ENCODE data around the gene ANKS1B. TPM values are rescaled to one million over a fixed set of nuclear protein-coding genes. Genes with fewer than 3 reads are reported as not detected.

The ANKS1B gene
- total and polyA plus RNA-seq, 7 donors, result 1.0 to 57.3 (median 30.1) TPM; not detected in 1

DNA sequence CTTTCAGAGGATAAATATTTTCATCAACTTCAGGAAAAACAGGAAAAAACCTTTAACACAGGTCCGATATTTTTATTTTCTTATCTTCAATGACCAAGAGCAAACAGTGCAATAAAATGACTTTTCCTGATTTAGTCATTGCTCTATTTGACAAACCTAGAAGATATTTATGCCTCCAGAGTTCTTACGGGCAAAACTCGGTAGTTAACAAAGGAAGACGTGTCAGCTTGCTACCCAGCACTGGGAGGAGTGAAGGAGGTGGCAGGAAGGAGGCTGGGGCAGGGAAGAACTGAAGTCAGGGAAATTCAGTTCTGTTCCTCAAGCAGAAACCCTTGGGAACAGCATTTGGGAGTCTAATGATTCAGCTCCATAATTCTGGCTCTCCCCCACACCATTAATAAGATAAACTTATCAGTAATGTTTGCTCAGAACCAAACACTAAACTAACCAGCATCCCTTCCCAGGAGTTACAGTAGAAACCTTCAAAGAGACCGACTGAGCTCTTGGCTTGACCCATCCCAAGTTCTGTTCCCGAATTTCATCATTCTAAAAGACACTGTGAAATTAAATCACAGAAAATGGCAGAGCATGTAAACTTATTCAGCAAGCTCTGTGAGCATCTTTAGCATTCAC lies 1176.4 kb downstream of the ANKS1B start:
- 24 to 46% methylated on average over 6 of the region's 6 CpGs for WGBS, 2 donors
- DNase-seq, result no peak
- H3K4me3 ChIP-seq, result no peak overlapping the region
- intact Hi-C loops (cut with DNase I), result no loop called here
- H3K4me1 ChIP-seq, result no peaks in the 10 kb centered on the region
- H3K27ac ChIP-seq, result no peak overlapping the region
- H3K27me3 ChIP-seq, result no peaks in the 10 kb centered on the region
- TF ChIP-seq POLR2AphosphoS5 (IDR thresholded peaks at IDR 0.05) (no peak), EP300 (IDR thresholded peaks at IDR 0.05) (no peak), POLR2A (IDR thresholded peaks at IDR 0.05) (no peak)
- TF ChIP-seq, protein P1, sequence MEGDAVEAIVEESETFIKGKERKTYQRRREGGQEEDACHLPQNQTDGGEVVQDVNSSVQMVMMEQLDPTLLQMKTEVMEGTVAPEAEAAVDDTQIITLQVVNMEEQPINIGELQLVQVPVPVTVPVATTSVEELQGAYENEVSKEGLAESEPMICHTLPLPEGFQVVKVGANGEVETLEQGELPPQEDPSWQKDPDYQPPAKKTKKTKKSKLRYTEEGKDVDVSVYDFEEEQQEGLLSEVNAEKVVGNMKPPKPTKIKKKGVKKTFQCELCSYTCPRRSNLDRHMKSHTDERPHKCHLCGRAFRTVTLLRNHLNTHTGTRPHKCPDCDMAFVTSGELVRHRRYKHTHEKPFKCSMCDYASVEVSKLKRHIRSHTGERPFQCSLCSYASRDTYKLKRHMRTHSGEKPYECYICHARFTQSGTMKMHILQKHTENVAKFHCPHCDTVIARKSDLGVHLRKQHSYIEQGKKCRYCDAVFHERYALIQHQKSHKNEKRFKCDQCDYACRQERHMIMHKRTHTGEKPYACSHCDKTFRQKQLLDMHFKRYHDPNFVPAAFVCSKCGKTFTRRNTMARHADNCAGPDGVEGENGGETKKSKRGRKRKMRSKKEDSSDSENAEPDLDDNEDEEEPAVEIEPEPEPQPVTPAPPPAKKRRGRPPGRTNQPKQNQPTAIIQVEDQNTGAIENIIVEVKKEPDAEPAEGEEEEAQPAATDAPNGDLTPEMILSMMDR (IDR thresholded peaks at IDR 0.05), result no peak
- no peaks in the 10 kb centered on the region for H3K9me3 ChIP-seq
- no peaks in the 10 kb centered on the region for H3K36me3 ChIP-seq

DNA sequence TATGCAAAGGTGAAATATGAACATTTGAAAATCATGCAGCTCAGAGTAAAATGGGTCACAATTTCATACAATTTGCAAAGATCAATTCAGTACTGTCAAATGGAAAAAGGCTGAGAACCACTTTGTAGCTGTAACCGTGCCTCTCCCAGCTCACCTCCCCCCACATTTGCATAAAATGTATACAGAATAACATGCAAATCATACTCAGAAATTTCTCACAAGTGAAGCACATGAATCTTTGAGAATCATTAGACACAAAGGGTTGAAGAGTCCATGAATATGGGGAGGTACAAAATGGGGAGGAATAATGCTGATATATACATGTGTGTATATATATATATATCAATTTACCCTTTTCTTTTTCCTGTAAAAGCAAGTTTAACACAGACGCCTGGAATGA lies 1177.5 kb downstream of the ANKS1B start:
- DNase-seq, result no peak
- H3K4me1 ChIP-seq, result no peaks in the 10 kb centered on the region

DNA sequence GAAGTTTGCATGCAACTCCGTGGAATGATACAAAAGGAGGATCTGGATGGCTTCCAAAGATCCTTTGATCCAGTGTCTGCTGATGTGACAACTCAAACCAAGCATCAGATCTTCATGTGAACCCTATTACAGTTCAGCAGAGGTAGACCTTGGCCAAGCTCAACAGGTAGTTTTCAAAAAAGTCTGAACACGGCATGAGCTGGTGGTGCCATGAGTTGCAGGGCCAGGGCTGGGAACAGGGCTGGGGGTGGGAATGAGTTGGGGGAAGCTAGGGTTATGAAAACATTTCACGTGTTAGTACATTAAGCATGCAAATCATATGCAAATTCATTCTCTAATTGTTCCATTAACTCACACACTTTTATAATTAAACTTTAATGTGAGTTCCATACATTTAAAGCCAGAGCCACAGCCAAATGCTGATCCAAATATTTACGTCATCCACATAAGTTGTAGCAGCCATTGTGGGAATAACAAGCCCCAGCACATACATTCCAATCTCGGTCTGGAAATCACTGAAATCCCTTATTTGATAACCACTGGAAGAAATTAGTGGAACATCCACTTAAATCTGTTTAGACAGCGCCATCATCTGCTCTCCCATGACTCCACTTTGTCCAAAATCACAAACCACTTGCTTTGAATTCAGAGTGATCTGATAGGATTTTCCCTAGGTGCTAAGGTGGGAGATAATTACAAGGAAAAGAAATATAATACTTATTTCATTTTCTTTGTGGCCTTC lies 1181.1 kb downstream of the ANKS1B start:
- intact Hi-C loops (cut with DNase I), result no loop called here
- DNase-seq, result no peak
- Histone ChIP-seq H3K4me3 (no peak overlapping the region), H3K4me1 (no peaks in the 10 kb centered on the region), H3K36me3 (no peaks in the 10 kb centered on the region), H3K27me3 (no peaks in the 10 kb centered on the region), H3K9me3 (no peaks in the 10 kb centered on the region), H3K27ac (no peak overlapping the region)
- TF ChIP-seq EP300 (IDR thresholded peaks at IDR 0.05) (no peak), POLR2AphosphoS5 (IDR thresholded peaks at IDR 0.05) (no peak), POLR2A (IDR thresholded peaks at IDR 0.05) (no peak)
- TF ChIP-seq, protein P1 (IDR thresholded peaks at IDR 0.05), result no peak
- 63 to 78% methylated on average over 6 of the region's 6 CpGs for WGBS, 2 donors

More for the DNA sequence above, 1177.5 kb downstream of the ANKS1B start:
- TF ChIP-seq EP300 (IDR thresholded peaks at IDR 0.05) (no peak), POLR2A (IDR thresholded peaks at IDR 0.05) (no peak), POLR2AphosphoS5 (IDR thresholded peaks at IDR 0.05) (no peak)
- TF ChIP-seq, protein P1 (IDR thresholded peaks at IDR 0.05), result no peak
- WGBS, 2 donors, result 39 to 50% methylated on average over 2 of the region's 2 CpGs
- Histone ChIP-seq H3K36me3 (no peaks in the 10 kb centered on the region), H3K27ac (no peak overlapping the region), H3K4me3 (no peak overlapping the region), H3K27me3 (no peaks in the 10 kb centered on the region), H3K9me3 (no peaks in the 10 kb centered on the region)
- intact Hi-C loops (cut with DNase I), result no loop called here

DNA sequence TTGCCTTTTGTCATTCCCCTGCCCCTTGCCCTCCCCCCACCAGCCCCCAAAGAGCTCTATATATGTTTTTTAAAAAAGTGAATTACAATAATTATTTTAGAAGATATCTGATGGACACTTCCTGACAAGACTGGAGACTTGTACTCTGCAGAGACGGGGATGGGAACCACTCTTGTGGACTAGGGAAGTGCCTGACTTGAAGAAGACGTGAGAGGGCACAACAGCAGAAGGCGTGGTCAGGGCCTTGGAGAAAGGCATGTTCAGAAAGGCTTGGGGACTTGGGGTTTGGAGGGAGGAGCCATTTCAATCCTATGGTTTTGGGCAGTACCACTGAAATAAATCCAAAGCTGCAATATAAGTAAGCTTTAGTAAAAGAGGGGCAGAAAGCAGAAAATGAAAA lies 1184.9 kb downstream of the ANKS1B start:
- TF ChIP-seq, protein P1 (IDR thresholded peaks at IDR 0.05), result no peak
- TF ChIP-seq POLR2AphosphoS5 (IDR thresholded peaks at IDR 0.05) (no peak), EP300 (IDR thresholded peaks at IDR 0.05) (no peak), POLR2A (IDR thresholded peaks at IDR 0.05) (no peak)
- DNase-seq, result no peak
- 51 to 67% methylated on average over 3 of the region's 3 CpGs for WGBS, 2 donors
- H3K9me3 ChIP-seq, result no peaks in the 10 kb centered on the region
- intact Hi-C loops (cut with DNase I), result no loop called here
- H3K4me3 ChIP-seq, result no peak overlapping the region
- H3K27ac ChIP-seq, result no peak overlapping the region
- H3K27me3 ChIP-seq, result no peaks in the 10 kb centered on the region
- no peaks in the 10 kb centered on the region for H3K36me3 ChIP-seq
- H3K4me1 ChIP-seq, result no peaks in the 10 kb centered on the region
